HepG2 (cell line): ENCODE measurements around the gene TOMM7. TPM values are rescaled to one million over a fixed set of nuclear protein-coding genes. Genes with fewer than 3 reads are reported as not detected.
A peak's percentile ranks its signal among the peaks of the same experiment; 100 is the strongest.

ENCODE experiments used
- ARNTL ChIP-seq: sonication (generic); formaldehyde crosslinking; IDR thresholded peaks from 2 replicates; pipeline ENCODE4 v1.4.0; 2020; ENCODE audit warnings: mild to moderate bottlenecking, missing genetic modification reagents
- CTCF ChIP-seq: sonication (generic); formaldehyde crosslinking; IDR thresholded peaks from 2 replicates; pipeline ENCODE4 v1.5.0; 2020; ENCODE audit warnings: mild to moderate bottlenecking, missing genetic modification reagents, moderate library complexity
- ESRRA ChIP-seq: sonication (generic); formaldehyde crosslinking; IDR thresholded peaks from 2 replicates; pipeline ENCODE4 v1.5.1; 2020; ENCODE audit warnings: mild to moderate bottlenecking, low read depth, missing genetic modification reagents
- FOXA3 ChIP-seq: IDR thresholded peaks from 2 replicates; pipeline ENCODE4 v1.6.1; 2016; ENCODE audit warnings: missing genetic modification reagents, missing compliant biosample characterization
- GATA4 ChIP-seq: sonication (generic); IDR thresholded peaks from 2 replicates; pipeline ENCODE4 v1.6.1; 2016; ENCODE audit warnings: antibody characterized with exemption, low read depth, borderline replicate concordance
- GATAD2A ChIP-seq: IDR thresholded peaks from 2 replicates; pipeline ENCODE4 v1.6.1; 2016
- JUN ChIP-seq: sonication (generic); formaldehyde crosslinking; IDR thresholded peaks from 2 replicates; pipeline ENCODE4 v1.4.0; 2020; ENCODE audit warnings: mild to moderate bottlenecking, missing genetic modification reagents
- KDM6A ChIP-seq: IDR thresholded peaks from 2 replicates; pipeline ENCODE4 v1.6.1; 2016; ENCODE audit warnings: low read depth
- KLF9 ChIP-seq: IDR thresholded peaks from 2 replicates; pipeline ENCODE4 v1.6.1; 2016; ENCODE audit warnings: low read depth
- LRRFIP1 ChIP-seq: sonication (generic); formaldehyde crosslinking; conservative IDR thresholded peaks from 2 replicates; pipeline ENCODE4 v1.4.0; 2020; ENCODE audit warnings: missing genetic modification reagents
- MBD4 ChIP-seq: IDR thresholded peaks from 2 replicates; pipeline ENCODE4 v1.6.1; 2012; ENCODE audit warnings: low read length, inconsistent platforms, borderline replicate concordance
- MEF2D ChIP-seq: sonication (generic); formaldehyde crosslinking; IDR thresholded peaks from 2 replicates; pipeline ENCODE4 v1.5.1; 2020; ENCODE audit warnings: mild to moderate bottlenecking, missing genetic modification reagents
- PHB2 ChIP-seq: fragments of 450-650 bp; IDR thresholded peaks from 2 replicates; pipeline ENCODE4 v1.6.1; 2018; ENCODE audit not compliant: partially characterized antibody
- SPEN ChIP-seq: sonication (generic); formaldehyde crosslinking; IDR thresholded peaks from 2 replicates; pipeline ENCODE4 v1.5.1; 2020; ENCODE audit warnings: low read depth, mild to moderate bottlenecking, missing genetic modification reagents
- TARDBP ChIP-seq: sonication (generic); formaldehyde crosslinking; IDR thresholded peaks from 2 replicates; pipeline ENCODE4 v1.8.0; 2022; ENCODE audit warnings: mild to moderate bottlenecking, missing genetic modification reagents
- THAP11 ChIP-seq: IDR thresholded peaks from 2 replicates; pipeline ENCODE4 v1.6.1; 2016; ENCODE audit warnings: missing biosample characterization, missing genetic modification reagents
- U2AF2 ChIP-seq: fragments of 200-400 bp; formaldehyde crosslinking; IDR thresholded peaks from 2 replicates; pipeline ENCODE4 v1.6.1; 2017; ENCODE audit warnings: low read depth, mild to moderate bottlenecking, low read length
- ZFP91 ChIP-seq: sonication (generic); formaldehyde crosslinking; IDR thresholded peaks from 2 replicates; pipeline ENCODE4 v1.9.0; 2022; ENCODE audit warnings: missing genetic modification reagents, mild to moderate bottlenecking, borderline replicate concordance
- ZFX ChIP-seq: sonication (generic); formaldehyde crosslinking; IDR thresholded peaks from 2 replicates; pipeline ENCODE4 v1.4.0; 2020; ENCODE audit warnings: mild to moderate bottlenecking, low read depth, missing genetic modification reagents, moderate library complexity
- ZKSCAN1 ChIP-seq: fragments of 150-350 bp; IDR thresholded peaks from 2 replicates; pipeline ENCODE4 v1.6.1; 2014; ENCODE audit warnings: low read length
- ZNF224 ChIP-seq: sonication (generic); formaldehyde crosslinking; IDR thresholded peaks from 2 replicates; pipeline ENCODE4 v1.5.0; 2020; ENCODE audit warnings: mild to moderate bottlenecking, missing genetic modification reagents
- ZNF350 ChIP-seq: sonication (generic); formaldehyde crosslinking; IDR thresholded peaks from 2 replicates; pipeline ENCODE4 v1.4.0; 2020; ENCODE audit warnings: mild to moderate bottlenecking, low read depth, missing genetic modification reagents, borderline replicate concordance
- ZNF605 ChIP-seq: sonication (generic); formaldehyde crosslinking; IDR thresholded peaks from 2 replicates; pipeline ENCODE4 v1.8.0; 2022; ENCODE audit warnings: mild to moderate bottlenecking, missing genetic modification reagents
- ZNF850 ChIP-seq: sonication (generic); formaldehyde crosslinking; conservative IDR thresholded peaks from 2 replicates; pipeline ENCODE4 v1.9.0; 2021; ENCODE audit warnings: mild to moderate bottlenecking, missing genetic modification reagents
- polyA plus RNA-seq, 8 experiments: library from polyadenylated mRNA; depleted of rRNA in 3 of 8; stranded (reverse) in 7 of 8; unstranded in 1 of 8; fragments of >200 nt; fragmentation: Illumina TruSeq in 4 of 8; extraction: Trizol in 4 of 8; gene quantifications; 2 replicates each; pipeline versions ENCODE4 v1.2.1 to v1.2.3, GENCODE V29; 2011 to 2016; ENCODE audit warnings: low read depth in 4 of 8, missing spikeins in 1 of 8, mixed read lengths in 1 of 8; ENCODE audit not compliant: insufficient read depth in 1 of 8
- total RNA-seq, 5 experiments: library from RNA; depleted of rRNA; stranded (reverse); fragments of >200 nt; fragmentation: Illumina TruSeq; extraction: Trizol; gene quantifications; 2 replicates each; pipeline ENCODE4 v1.2.3, GENCODE V29; 2016; ENCODE audit warnings: low read depth in 1 of 5

TOMM7 gene
- total and polyA plus RNA-seq, 2 of the 13 experiments (the other 11 are each of a cell fraction or from before 2014, with no cell fraction given), result 251 to 369 TPM

- peak; percentile 45 for TF ChIP-seq CTCF (CRISPR knock-in tag)
- peak; percentile 93; the same call in 1 of the 2 replicates for TF ChIP-seq GATA4
- no peak for TF ChIP-seq PHB2
- TF ChIP-seq GATAD2A (CRISPR knock-in tag), result peak; percentile 96
- TF ChIP-seq U2AF2, result no peak
- TF ChIP-seq KDM6A, result peak; percentile 97
- no peak for TF ChIP-seq ESRRA (CRISPR knock-in tag)
- TF ChIP-seq ZNF350 (CRISPR knock-in tag), result peak; percentile 77; the same call in 1 of the 2 replicates
- TF ChIP-seq ARNTL (CRISPR knock-in tag), result no peak
- no peak for TF ChIP-seq ZNF850
- TF ChIP-seq SPEN (CRISPR knock-in tag), result no peak; the same call in 1 of the 2 replicates
- TF ChIP-seq ZFX (CRISPR knock-in tag), result peak; percentile 68; the same call in 1 of the 2 replicates
- peak; percentile 48; the same call in 1 of the 2 replicates for TF ChIP-seq THAP11
- TF ChIP-seq ZKSCAN1, result peak; percentile 26; the same call in 1 of the 2 replicates
- peak; percentile 38; the same call in 1 of the 2 replicates for TF ChIP-seq MBD4
- TF ChIP-seq ZNF224 (CRISPR knock-in tag), result no peak
- peak; percentile 89 for TF ChIP-seq FOXA3 (CRISPR knock-in tag)
- no peak for TF ChIP-seq LRRFIP1 (CRISPR knock-in tag)
- peak; percentile 67; the same call in 1 of the 2 replicates for TF ChIP-seq KLF9 (CRISPR knock-in tag)
- no peak for TF ChIP-seq ZNF605 (CRISPR knock-in tag)
- peak; percentile 85 for TF ChIP-seq TARDBP (CRISPR knock-in tag)
- TF ChIP-seq ZFP91 (CRISPR knock-in tag), result 0 out of 2 replicates have a peak, but pooled peaks have one; percentile 37
- TF ChIP-seq JUN (CRISPR knock-in tag), result no peak
- TF ChIP-seq MEF2D (CRISPR knock-in tag), result 0 out of 2 replicates have a peak, but pooled peaks have one; percentile 71
Observed at GRCh38 chr7:22786290-22786932, 36.2 kb downstream of the TOMM7 start (continued).
